ENCODE measurements around the gene OR51E2. TPM values are rescaled to one million over a fixed set of nuclear protein-coding genes. Genes with fewer than 3 reads are reported as not detected.

OR51E2 gene
- total RNA-seq, 1 donor from 2014 or later: 0.58 TPM

GRCh38 chr11:4636962-4637661 lies 60.5 kb downstream of the OR51E2 start, which contains the start of gene OR51D1:
TSS of gene OR51D1 (plus strand) at chr11:4637477. CDS start at chr11:4639791, 2,314 bp downstream.
- peak; percentile 75 for DNase-seq (ENCODE audit: extremely low spot score, unreplicated experiment)
- no peaks in the 10 kb centered on the region for H3K4me1 Mint-ChIP-seq (ENCODE audit: unreplicated experiment)
- no peak within 1 kb of the TSS for H3K4me3 Mint-ChIP-seq
- H3K27me3 Mint-ChIP-seq: peaks cover 5% of the 10 kb centered on the region
- H3K9me3 Mint-ChIP-seq: no peaks in the 10 kb centered on the region
- H3K36me3 Mint-ChIP-seq: no peaks in the 10 kb centered on the region
- H3K27ac Mint-ChIP-seq: no peak within 1 kb of the TSS
- peak; percentile 92 for TF ChIP-seq CTCF (conservative IDR thresholded peaks at IDR 0.05)

GRCh38 chr11:4636136-4636535 lies 61.5 kb downstream of the OR51E2 start:
- Mint-ChIP-seq H3K9me3 (no peaks in the 10 kb centered on the region), H3K27ac (no peak overlapping the region), H3K36me3 (no peaks in the 10 kb centered on the region), H3K4me1 (ENCODE audit: unreplicated experiment) (no peaks in the 10 kb centered on the region), H3K4me3 (no peak overlapping the region), H3K27me3 (peaks cover 5% of the 10 kb centered on the region)
- no peak for TF ChIP-seq CTCF (conservative IDR thresholded peaks at IDR 0.05)
- DNase-seq (ENCODE audit: extremely low spot score, unreplicated experiment): no peak

Other genes with a start within 250 kb of the OR51E2 start
- gene OR52K2, start 248.6 kb downstream of the OR51E2 start, total RNA-seq (ENCODE audit: low replicate concordance): not detected in 2 replicates
- gene OR52K1, start 215.2 kb downstream of the OR51E2 start, total RNA-seq (ENCODE audit: low replicate concordance): not detected in 2 replicates
- gene OR52M1, start 152.7 kb downstream of the OR51E2 start, total RNA-seq (ENCODE audit: low replicate concordance): not detected in 2 replicates
- gene OR52I2, start 116.1 kb downstream of the OR51E2 start, total RNA-seq (ENCODE audit: low replicate concordance): not detected in 2 replicates
- gene OR52I1, start 103.8 kb downstream of the OR51E2 start, total RNA-seq (ENCODE audit: low replicate concordance): not detected in 2 replicates
- 13.9 and 14.5 TPM in 2 replicates for gene TRIM68, start 89.6 kb downstream of the OR51E2 start, total RNA-seq (ENCODE audit: low replicate concordance)
- not detected in 2 replicates for gene OR51D1, start 60.4 kb downstream of the OR51E2 start, total RNA-seq (ENCODE audit: low replicate concordance)
- gene OR51E1, start 53.9 kb downstream of the OR51E2 start, total RNA-seq (ENCODE audit: low replicate concordance): 0.48 and 0.51 TPM in 2 replicates
- gene MMP26, start 6.9 kb upstream of the OR51E2 start, total RNA-seq (ENCODE audit: low replicate concordance): not detected in 2 replicates
- gene OR51F1, start 72.1 kb upstream of the OR51E2 start, total RNA-seq (ENCODE audit: low replicate concordance): not detected in 2 replicates
- gene OR52R1, start 106.5 kb upstream of the OR51E2 start, total RNA-seq (ENCODE audit: low replicate concordance): not detected in 2 replicates
- gene OR51F2, start 123.5 kb upstream of the OR51E2 start, total RNA-seq (ENCODE audit: low replicate concordance): not detected in 2 replicates
- gene OR51S1, start 151.4 kb upstream of the OR51E2 start, total RNA-seq (ENCODE audit: low replicate concordance): not detected in 2 replicates
- 0.39 TPM in 1 of 2 replicates, not detected in the other for gene OR51T1, start 184.0 kb upstream of the OR51E2 start, total RNA-seq (ENCODE audit: low replicate concordance)
- gene OR51A7, start 205.9 kb upstream of the OR51E2 start, total RNA-seq (ENCODE audit: low replicate concordance): not detected in 2 replicates
- not detected in 2 replicates for gene OR51G2, start 221.5 kb upstream of the OR51E2 start, total RNA-seq (ENCODE audit: low replicate concordance)
- gene OR51G1, start 226.5 kb upstream of the OR51E2 start, total RNA-seq (ENCODE audit: low replicate concordance): not detected in 2 replicates
- gene OR51A4, start 249.8 kb upstream of the OR51E2 start, total RNA-seq (ENCODE audit: low replicate concordance): not detected in 2 replicates